CMK (cell line): ENCODE results near the gene RORB.

Experiments used
- DNase-seq: peaks from one replicate; pipeline ENCODE4 v3.0.0-alpha.2; 2010; ENCODE audit warnings: low read depth

RORB gene

GRCh38 chr9:74598874-74599273 is 101.7 kb downstream of the RORB start:
- DNase-seq: no peak

DNA sequence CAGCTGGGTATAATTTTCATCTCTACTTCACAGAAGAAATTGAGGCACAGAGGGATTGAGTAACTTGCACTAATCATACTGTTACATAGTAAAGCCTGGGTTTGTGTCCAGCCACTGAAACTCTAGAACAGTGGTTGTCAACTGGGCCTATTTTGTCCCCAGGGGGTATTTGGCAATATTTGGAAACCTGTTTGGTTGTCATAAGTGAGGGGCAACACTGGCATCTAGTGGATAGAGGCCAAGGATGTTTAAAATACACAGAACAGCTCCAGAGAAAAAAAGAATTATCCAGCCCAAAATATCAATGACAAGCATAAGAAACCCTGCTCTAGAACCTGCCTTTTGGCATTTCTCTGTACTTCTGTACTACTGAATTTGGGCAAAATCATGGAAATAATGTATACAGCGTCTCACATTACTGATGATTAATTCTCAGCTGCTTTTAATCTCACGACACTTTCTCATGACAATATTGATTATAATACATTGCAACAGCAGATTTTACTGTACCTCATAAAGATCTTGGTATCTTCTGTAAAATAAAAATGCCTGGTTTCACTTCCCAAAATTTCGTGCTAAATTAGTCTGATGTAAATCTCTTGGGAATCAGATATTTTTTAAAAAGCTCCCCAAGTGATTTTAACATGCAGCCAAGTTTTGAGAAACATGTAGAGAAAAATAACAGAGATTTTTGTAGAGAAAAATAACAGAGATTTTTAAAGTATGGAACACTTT is 112.7 kb downstream of the RORB start:
- no peak for DNase-seq

DNA sequence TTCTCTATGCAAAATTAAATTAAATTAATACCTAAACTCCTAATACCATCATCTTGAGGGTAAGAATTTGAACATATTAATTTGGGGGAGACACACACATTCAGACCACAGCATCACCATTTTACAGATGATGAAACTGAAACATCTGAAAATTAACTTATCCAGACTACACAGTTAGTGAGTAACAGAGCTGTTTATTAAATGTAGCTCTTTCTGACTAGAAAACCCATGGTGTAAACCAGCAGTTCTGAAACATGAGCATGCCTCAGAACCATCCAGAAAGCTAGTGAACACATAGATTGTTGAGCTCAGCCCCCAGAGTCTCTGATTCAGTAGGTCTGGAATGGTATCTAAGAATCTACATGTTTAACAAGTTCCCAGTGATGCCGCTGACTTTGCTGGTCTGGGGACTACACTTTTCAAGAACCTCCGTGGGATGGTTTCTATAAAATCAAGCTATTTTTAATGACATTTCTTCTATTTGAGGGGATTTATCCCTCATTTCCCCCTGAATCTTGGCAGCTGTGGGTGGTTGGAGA is 113.5 kb downstream of the RORB start:
- no peak for DNase-seq

GRCh38 chr9:74630228-74630627 is 133.1 kb downstream of the RORB start:
- no peak for DNase-seq

- DNase-seq: no peak
These were observed 142.0 kb downstream of the RORB start for GRCh38 chr9:74639112-74639511.

- DNase-seq: no peak
These were observed 145.2 kb downstream of the RORB start for GRCh38 chr9:74642376-74642775.

GRCh38 chr9:74643303-74643923 is 146.3 kb downstream of the RORB start:
- DNase-seq: no peak

DNA sequence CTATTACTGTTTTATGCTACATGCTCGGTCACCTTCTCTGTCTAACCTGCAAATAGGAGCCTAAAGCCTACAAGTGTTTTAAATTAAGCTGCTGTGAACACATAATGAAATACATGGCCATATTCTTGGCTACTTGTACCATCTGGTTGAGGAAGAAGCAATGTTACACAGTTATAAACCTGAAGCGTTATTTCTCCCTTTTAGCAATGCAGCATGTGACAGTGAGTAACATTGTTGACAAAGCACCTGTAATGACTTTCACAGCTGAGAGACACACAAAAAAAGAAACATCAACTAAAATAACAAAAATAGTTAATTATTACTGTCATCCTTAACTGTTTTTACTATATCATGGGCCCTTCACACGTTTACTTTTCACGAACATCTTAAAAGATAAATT is 146.9 kb downstream of the RORB start:
- no peak for DNase-seq

GRCh38 chr9:74645007-74645639 is 148.0 kb downstream of the RORB start:
- no peak for DNase-seq

DNA sequence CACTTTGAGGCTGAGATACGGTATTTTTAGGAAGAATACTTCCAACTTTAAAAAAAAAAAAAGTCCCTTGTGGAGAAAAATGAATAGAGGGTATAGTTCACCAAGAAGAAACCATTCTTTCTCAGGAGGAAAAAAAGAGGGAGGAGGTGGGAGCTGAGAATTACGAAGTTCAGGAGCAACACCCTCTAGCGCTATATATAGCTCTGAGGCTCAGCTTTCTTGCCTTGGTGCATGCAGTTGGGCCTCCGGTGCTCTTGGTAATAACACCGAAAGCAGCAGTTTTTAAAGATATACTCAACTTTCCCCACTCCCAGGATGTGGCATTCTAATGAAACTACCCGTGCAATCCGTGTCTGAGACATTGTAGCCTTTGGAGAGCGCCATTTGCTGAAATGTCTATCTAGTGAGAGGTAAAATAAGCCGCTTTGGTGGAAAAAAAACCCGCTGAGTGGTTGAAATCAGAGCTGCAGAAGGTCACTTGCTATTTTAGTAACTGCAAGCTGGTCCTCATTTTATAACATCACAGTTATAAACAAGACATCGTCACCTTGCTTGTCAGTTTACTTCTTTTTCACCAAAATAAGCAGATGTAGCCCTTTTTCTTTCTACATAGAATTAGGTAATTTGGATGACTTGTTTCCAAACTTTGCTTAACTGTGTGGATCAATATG is 156.4 kb downstream of the RORB start:
- DNase-seq: no peak

DNA sequence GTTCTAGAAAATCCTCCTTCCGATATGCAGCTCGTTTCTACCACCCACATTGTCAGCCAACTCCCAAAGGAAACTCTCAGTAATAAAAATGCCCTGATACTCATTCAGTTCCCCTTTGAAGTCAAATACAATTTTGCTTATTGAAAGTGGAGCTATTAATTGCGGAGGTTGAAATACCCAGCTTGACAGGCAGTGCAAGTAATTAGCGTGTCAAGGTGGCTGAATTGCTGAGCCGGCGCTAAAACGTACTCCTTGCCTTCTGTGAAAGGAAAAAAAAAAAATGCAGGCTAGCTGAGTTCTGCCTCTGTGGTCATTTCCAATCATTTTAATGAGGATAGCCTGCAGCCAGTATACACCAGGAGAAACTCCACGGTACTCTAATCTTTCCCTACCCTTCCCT is 165.5 kb downstream of the RORB start:
- no peak for DNase-seq

GRCh38 chr9:74663439-74663838 is 166.3 kb downstream of the RORB start:
- no peak for DNase-seq

- no peak for DNase-seq
These were observed 169.6 kb downstream of the RORB start for GRCh38 chr9:74666625-74667316.

- DNase-seq: no peak
These were observed 175.1 kb downstream of the RORB start for GRCh38 chr9:74672237-74672636.

DNA sequence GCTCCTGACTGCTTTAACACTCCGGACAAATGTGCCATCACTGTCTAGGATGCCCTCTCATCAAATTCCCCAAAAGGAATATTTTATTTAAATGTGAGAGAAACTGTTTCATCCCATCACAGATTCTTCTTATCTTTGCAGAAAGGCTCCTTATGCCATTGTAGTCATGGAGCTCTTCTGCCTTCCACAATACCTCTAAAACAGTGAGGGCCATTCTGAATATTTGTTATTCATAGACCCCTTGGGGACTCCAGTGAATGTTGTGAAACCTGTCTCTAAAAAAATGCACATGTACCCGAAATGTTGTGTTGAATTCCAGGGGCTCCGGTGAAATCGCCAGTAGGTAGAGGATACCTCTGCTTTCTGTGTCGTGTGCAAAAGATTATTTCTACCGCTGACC is 176.9 kb downstream of the RORB start:
- DNase-seq: no peak

DNA sequence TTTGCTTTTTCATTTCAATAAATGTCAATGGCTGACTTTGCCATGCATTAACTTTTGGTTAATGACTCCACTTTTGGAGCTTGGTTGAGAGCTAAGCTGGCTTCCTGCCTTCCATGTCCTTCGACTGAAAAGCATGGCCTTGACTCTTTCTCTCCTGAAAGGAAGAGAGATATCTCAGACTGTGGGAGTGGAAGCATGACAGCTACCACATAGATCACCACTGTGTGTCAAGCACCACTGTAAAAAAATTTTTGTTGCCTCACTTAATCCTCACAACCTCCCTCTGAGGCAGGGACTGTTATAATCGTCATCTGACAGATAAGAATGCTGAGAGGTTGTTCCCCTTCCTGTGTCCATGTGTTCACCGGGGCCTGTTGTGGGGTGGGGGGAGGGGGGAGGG is 184.8 kb downstream of the RORB start:
- DNase-seq: no peak

DNA sequence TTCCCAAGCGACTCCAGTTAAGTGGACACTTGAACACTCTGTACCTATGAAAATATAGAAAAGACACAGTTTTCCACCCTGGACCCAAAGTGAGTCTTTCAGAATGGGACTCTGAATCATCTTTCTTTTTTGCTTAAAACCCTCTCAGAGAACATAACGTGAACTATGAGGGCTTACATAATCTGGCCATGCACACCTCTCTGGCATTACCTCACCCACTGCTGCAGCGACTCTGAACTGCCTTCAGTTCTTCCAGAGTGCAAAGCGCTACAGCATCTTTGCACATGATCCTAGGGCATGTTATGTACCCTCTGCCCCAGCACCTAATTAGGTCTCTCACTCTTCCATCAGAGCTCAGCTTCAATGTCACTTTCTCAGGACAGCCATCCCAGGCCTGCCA is 186.2 kb downstream of the RORB start:
- no peak for DNase-seq

DNA sequence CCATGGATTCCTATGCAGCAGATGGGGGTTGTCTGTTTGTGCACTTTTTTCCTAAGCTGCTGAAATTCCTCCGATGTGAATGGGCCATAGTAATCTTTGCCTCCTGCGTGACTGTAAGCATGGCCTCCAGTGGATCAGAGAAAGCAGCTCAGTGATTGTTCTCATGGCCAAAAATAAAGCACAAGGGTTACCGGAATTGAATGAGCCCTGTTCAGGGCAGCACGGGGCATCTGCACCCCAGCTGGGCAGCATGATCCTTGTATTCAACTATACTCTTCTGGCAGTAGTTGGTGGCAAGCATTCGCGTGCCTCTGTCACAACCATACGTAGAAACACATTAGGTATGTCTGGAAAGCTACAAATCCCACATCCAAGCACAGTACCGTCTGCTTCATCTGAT is 193.9 kb downstream of the RORB start:
- no peak for DNase-seq

DNA sequence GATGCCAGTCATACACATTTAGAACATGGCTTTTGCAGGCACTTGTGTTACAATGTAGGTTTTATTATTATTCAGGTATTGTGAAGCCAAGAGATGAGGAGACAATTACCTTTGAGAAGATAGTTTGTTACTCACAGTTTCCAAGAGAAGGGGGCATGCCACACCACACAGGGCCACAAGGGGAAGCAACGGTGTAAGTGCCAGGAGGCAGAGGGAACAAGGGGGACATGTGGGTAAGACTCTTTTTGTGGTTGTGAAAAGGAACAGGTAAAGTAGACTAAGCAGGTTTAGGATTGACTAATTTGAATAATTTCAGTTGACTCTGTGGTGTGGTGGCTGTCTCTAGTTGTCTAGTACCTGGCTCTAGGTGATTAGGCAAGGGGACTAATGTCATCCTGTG is 199.4 kb downstream of the RORB start:
- DNase-seq: no peak

DNA sequence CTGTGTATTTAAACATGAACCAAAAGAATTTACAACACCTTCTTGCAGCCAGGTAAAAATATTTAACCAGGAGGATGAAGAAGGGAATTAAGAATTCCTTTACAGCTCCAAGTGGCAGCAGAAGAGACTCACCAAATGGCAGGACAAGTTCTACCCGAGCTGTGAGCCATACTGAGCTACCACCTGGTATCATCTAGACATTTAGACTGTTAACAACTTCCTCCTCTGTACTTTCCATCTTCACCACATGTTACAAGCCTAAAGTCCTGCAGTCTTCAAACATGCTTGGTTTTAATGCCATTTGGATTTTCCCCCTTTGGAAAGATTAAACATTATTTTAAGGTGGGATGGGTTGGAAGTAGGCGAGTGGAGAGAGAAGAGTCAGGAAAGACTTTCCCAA is 200.4 kb downstream of the RORB start:
- no peak for DNase-seq

GRCh38 chr9:74711341-74711740 is 214.2 kb downstream of the RORB start:
- no peak for DNase-seq

- DNase-seq: no peak
These were observed 221.6 kb downstream of the RORB start for GRCh38 chr9:74718709-74719108.
